ENCODE results near the gene SKI. TPM values are rescaled to one million over a fixed set of nuclear protein-coding genes. Genes with fewer than 3 reads are reported as not detected.

SKI gene
- total RNA-seq, 2 experiments from 2014 or later: 286 to 324 TPM

DNA sequence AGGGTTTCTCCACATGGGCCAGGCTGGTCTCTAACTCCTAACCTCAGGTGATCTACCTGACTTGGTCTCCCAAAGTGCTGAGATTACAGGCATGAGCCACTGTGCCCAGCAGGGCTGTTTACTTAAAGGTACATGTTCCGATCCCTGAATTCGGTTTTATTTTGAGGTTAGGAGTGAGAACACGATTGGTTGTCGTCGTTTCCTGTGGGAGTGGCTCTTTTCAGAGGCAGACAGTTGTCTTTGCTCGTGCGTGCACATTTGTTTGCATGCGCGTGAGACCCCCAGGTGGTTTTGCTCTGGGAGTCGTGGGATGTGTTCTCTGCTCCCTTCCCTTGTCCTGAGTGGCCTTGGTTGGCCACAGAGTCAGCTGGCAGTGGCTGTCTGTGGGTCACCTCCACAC is 60.2 kb downstream of the SKI start:
- intact Hi-C loops (cut with DNase I, micrococcal nuclease): loop anchor here in 1 of 2 experiments (2.0 kb wide), 1 partner anchor 28 kb away; no protein-coding TSS in a partner anchor
- Mint-ChIP-seq H3K27ac (peak overlapping the region; percentile 99), H3K4me1 (ENCODE audit: low read depth) (peaks cover 70% of the 10 kb centered on the region), H3K9me3 (no peaks in the 10 kb centered on the region), H3K4me3 (peak overlapping the region; percentile 75), H3K36me3 (ENCODE audit: low read depth) (peaks cover 62% of the 10 kb centered on the region), H3K27me3 (no peaks in the 10 kb centered on the region)
- H3K36me3 ChIP-seq (ENCODE audit: insufficient read depth, low read length): peaks cover 6% of the 10 kb centered on the region
- DNase-seq (peak in 3 of 14 experiments; percentile 29 to 56 (median 44)), ATAC-seq (ENCODE audit: poor library complexity) (peak; percentile 21)
- POLR2A ChIA-PET: interaction anchor here (0.7 to 4.1 kb wide), 5 partner anchors 12 to 60 kb away, joined by 3 to 31 read pairs (median 5); no protein-coding TSS in a partner anchor
- CTCF ChIA-PET: interaction anchor here (1.1 kb wide), 1 partner anchor 93 kb away, joined by 3 read pairs; no protein-coding TSS in a partner anchor
- no peaks in the 10 kb centered on the region for H3K27me3 ChIP-seq (ENCODE audit: control insufficient read depth in 1 of 2, insufficient read depth in 2 of 2, low read length in 2 of 2)
- TF ChIP-seq, protein P1, sequence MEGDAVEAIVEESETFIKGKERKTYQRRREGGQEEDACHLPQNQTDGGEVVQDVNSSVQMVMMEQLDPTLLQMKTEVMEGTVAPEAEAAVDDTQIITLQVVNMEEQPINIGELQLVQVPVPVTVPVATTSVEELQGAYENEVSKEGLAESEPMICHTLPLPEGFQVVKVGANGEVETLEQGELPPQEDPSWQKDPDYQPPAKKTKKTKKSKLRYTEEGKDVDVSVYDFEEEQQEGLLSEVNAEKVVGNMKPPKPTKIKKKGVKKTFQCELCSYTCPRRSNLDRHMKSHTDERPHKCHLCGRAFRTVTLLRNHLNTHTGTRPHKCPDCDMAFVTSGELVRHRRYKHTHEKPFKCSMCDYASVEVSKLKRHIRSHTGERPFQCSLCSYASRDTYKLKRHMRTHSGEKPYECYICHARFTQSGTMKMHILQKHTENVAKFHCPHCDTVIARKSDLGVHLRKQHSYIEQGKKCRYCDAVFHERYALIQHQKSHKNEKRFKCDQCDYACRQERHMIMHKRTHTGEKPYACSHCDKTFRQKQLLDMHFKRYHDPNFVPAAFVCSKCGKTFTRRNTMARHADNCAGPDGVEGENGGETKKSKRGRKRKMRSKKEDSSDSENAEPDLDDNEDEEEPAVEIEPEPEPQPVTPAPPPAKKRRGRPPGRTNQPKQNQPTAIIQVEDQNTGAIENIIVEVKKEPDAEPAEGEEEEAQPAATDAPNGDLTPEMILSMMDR (IDR thresholded peaks at IDR 0.05): no peak
- no peaks in the 10 kb centered on the region for H3K9me3 ChIP-seq (ENCODE audit: control insufficient read depth in 1 of 2, insufficient read depth in 1 of 2, low read length in 2 of 2)
- H3K4me1 ChIP-seq (ENCODE audit: insufficient read depth, low read length): peaks cover 90% of the 10 kb centered on the region
- no peak overlapping the region for H3K27ac ChIP-seq (ENCODE audit: low read depth in 1 of 2, low read length in 2 of 2)
- H3K4me3 ChIP-seq (ENCODE audit: low read length): no peak overlapping the region

DNA sequence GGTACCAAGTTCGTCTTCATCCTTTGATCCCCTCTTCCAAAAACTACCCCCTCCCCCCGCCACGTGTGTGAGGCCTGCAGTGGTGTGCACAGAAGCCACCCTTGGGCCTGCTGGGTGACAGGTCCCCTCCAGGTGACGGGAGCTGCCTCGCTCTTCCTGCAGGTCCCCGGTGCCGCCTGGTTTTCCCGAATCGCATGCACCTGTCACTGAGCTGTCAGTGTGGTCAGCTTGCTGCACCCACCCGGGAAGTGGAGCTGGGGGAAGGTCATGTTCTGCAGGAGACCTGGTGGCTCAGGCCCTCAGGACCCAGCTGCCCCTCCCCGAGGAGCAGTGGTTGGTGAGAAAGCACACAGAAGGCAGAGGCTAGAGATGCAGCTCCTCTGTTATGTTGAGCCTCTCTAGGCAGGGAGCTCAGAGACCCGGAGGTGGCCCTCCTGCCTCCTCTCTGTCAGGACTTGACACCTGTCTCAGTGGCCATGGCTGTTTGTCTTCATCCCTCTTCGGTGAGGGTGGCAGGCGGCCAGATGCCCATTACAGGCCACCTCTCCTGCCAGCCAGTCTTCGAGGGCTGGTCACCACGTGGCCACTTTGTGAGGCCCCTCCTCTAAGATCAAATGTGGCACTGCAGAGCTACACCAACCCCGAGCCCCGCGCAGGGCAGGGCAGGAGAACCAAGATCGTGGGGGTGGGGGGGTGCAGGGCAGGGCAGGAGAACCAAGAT is 60.9 kb downstream of the SKI start:
- TF ChIP-seq, protein P1 (IDR thresholded peaks at IDR 0.05): no peak
- Histone ChIP-seq H3K9me3 (ENCODE audit: control insufficient read depth in 1 of 2, insufficient read depth in 1 of 2, low read length in 2 of 2) (no peaks in the 10 kb centered on the region), H3K27me3 (ENCODE audit: control insufficient read depth in 1 of 2, insufficient read depth in 2 of 2, low read length in 2 of 2) (no peaks in the 10 kb centered on the region), H3K4me3 (ENCODE audit: low read length) (no peak overlapping the region), H3K27ac (ENCODE audit: low read depth in 1 of 2, low read length in 2 of 2) (no peak overlapping the region), H3K4me1 (ENCODE audit: insufficient read depth, low read length) (peaks cover 90% of the 10 kb centered on the region), H3K36me3 (ENCODE audit: insufficient read depth, low read length) (peaks cover 4% of the 10 kb centered on the region)
- CTCF ChIA-PET: interaction anchor here (1.1 kb wide), 1 partner anchor 94 kb away, joined by 3 read pairs; no protein-coding TSS in a partner anchor
- intact Hi-C loops (cut with DNase I, micrococcal nuclease): loop anchor here in 1 of 2 experiments (2.0 kb wide), 1 partner anchor 28 kb away; no protein-coding TSS in a partner anchor
- Mint-ChIP-seq H3K27ac (peak overlapping the region; percentile 99), H3K4me1 (ENCODE audit: low read depth) (peaks cover 77% of the 10 kb centered on the region), H3K36me3 (ENCODE audit: low read depth) (peaks cover 63% of the 10 kb centered on the region), H3K4me3 (peak overlapping the region; percentile 75), H3K9me3 (no peaks in the 10 kb centered on the region), H3K27me3 (no peaks in the 10 kb centered on the region)
- ATAC-seq (ENCODE audit: poor library complexity) (no peak), DNase-seq (no peak)
- POLR2A ChIA-PET: interaction anchor here (0.6 to 4.1 kb wide), 6 partner anchors 11 to 60 kb away, joined by 3 to 31 read pairs (median 5); no protein-coding TSS in a partner anchor

DNA sequence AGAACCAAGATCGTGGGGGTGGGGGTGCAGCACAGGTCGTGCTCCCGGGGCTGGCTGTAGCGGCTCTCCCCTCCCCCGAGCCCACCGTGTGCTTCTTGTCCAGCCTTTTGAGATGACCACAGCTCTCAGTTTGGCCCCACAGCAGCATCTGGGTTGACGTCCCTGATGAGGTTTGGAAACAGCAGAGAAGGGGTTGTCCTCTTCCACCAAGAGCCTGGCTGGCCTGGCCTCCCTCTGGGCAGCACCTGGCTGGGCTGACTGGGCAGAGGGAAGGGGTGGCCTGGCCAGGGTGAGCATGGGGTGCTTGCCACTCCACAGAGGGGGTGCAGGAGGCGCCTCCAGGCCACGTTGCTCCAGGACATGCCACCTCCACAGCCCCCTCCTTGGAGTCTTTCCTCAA is 61.5 kb downstream of the SKI start:
- DNase-seq (no peak), ATAC-seq (ENCODE audit: poor library complexity) (no peak)
- peaks cover 6% of the 10 kb centered on the region for H3K36me3 ChIP-seq (ENCODE audit: insufficient read depth, low read length)
- ChIA-PET CTCF (interaction anchor here (2.6 kb wide), 1 partner anchor 11 kb away, joined by 14 read pairs; no protein-coding TSS in a partner anchor), POLR2A (interaction anchor here (0.6 to 4.1 kb wide), 5 partner anchors 11 to 62 kb away, joined by 3 to 31 read pairs (median 5); partner anchors contain the start of gene SKI)
- no peaks in the 10 kb centered on the region for H3K27me3 ChIP-seq (ENCODE audit: control insufficient read depth in 1 of 2, insufficient read depth in 2 of 2, low read length in 2 of 2)
- H3K27ac ChIP-seq (ENCODE audit: low read depth in 1 of 2, low read length in 2 of 2): peak overlapping the region in 1 of 2 donors; percentile 66
- intact Hi-C loops (cut with DNase I, micrococcal nuclease): loop anchor here (1.0 to 2.0 kb wide), 3 partner anchors 12 to 30 kb away; no protein-coding TSS in a partner anchor
- Mint-ChIP-seq H3K4me3 (peak overlapping the region; percentile 93), H3K9me3 (no peaks in the 10 kb centered on the region), H3K36me3 (ENCODE audit: low read depth) (peaks cover 61% of the 10 kb centered on the region), H3K27ac (peak overlapping the region; percentile 99), H3K27me3 (no peaks in the 10 kb centered on the region), H3K4me1 (ENCODE audit: low read depth) (peaks cover 80% of the 10 kb centered on the region)
- TF ChIP-seq, protein P1 (IDR thresholded peaks at IDR 0.05): no peak
- no peaks in the 10 kb centered on the region for H3K9me3 ChIP-seq (ENCODE audit: control insufficient read depth in 1 of 2, insufficient read depth in 1 of 2, low read length in 2 of 2)
- peak overlapping the region; percentile 51 for H3K4me3 ChIP-seq (ENCODE audit: low read length)
- H3K4me1 ChIP-seq (ENCODE audit: insufficient read depth, low read length): peaks cover 90% of the 10 kb centered on the region

All from CD4-positive, alpha-beta T cell (primary cell).